ENCODE data around the gene MTMR12. TPM values are rescaled to one million over a fixed set of nuclear protein-coding genes. Genes with fewer than 3 reads are reported as not detected.

MTMR12 gene
- total and polyA plus RNA-seq, 2 of the 8 experiments (the other 6 are each of a cell fraction or from before 2014, with no cell fraction given): 19.1 to 59.3 TPM

- TF ChIP-seq, protein P1, sequence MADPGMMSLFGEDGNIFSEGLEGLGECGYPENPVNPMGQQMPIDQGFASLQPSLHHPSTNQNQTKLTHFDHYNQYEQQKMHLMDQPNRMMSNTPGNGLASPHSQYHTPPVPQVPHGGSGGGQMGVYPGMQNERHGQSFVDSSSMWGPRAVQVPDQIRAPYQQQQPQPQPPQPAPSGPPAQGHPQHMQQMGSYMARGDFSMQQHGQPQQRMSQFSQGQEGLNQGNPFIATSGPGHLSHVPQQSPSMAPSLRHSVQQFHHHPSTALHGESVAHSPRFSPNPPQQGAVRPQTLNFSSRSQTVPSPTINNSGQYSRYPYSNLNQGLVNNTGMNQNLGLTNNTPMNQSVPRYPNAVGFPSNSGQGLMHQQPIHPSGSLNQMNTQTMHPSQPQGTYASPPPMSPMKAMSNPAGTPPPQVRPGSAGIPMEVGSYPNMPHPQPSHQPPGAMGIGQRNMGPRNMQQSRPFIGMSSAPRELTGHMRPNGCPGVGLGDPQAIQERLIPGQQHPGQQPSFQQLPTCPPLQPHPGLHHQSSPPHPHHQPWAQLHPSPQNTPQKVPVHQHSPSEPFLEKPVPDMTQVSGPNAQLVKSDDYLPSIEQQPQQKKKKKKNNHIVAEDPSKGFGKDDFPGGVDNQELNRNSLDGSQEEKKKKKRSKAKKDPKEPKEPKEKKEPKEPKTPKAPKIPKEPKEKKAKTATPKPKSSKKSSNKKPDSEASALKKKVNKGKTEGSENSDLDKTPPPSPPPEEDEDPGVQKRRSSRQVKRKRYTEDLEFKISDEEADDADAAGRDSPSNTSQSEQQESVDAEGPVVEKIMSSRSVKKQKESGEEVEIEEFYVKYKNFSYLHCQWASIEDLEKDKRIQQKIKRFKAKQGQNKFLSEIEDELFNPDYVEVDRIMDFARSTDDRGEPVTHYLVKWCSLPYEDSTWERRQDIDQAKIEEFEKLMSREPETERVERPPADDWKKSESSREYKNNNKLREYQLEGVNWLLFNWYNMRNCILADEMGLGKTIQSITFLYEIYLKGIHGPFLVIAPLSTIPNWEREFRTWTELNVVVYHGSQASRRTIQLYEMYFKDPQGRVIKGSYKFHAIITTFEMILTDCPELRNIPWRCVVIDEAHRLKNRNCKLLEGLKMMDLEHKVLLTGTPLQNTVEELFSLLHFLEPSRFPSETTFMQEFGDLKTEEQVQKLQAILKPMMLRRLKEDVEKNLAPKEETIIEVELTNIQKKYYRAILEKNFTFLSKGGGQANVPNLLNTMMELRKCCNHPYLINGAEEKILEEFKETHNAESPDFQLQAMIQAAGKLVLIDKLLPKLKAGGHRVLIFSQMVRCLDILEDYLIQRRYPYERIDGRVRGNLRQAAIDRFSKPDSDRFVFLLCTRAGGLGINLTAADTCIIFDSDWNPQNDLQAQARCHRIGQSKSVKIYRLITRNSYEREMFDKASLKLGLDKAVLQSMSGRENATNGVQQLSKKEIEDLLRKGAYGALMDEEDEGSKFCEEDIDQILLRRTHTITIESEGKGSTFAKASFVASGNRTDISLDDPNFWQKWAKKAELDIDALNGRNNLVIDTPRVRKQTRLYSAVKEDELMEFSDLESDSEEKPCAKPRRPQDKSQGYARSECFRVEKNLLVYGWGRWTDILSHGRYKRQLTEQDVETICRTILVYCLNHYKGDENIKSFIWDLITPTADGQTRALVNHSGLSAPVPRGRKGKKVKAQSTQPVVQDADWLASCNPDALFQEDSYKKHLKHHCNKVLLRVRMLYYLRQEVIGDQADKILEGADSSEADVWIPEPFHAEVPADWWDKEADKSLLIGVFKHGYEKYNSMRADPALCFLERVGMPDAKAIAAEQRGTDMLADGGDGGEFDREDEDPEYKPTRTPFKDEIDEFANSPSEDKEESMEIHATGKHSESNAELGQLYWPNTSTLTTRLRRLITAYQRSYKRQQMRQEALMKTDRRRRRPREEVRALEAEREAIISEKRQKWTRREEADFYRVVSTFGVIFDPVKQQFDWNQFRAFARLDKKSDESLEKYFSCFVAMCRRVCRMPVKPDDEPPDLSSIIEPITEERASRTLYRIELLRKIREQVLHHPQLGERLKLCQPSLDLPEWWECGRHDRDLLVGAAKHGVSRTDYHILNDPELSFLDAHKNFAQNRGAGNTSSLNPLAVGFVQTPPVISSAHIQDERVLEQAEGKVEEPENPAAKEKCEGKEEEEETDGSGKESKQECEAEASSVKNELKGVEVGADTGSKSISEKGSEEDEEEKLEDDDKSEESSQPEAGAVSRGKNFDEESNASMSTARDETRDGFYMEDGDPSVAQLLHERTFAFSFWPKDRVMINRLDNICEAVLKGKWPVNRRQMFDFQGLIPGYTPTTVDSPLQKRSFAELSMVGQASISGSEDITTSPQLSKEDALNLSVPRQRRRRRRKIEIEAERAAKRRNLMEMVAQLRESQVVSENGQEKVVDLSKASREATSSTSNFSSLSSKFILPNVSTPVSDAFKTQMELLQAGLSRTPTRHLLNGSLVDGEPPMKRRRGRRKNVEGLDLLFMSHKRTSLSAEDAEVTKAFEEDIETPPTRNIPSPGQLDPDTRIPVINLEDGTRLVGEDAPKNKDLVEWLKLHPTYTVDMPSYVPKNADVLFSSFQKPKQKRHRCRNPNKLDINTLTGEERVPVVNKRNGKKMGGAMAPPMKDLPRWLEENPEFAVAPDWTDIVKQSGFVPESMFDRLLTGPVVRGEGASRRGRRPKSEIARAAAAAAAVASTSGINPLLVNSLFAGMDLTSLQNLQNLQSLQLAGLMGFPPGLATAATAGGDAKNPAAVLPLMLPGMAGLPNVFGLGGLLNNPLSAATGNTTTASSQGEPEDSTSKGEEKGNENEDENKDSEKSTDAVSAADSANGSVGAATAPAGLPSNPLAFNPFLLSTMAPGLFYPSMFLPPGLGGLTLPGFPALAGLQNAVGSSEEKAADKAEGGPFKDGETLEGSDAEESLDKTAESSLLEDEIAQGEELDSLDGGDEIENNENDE (IDR thresholded peaks at IDR 0.05; ENCODE audit: insufficient replicate concordance, low read length): no peak
These were observed 10.8 kb downstream of the MTMR12 start (continued) for GRCh38 chr5:32301891-32302290.

Measured in H1 (cell line).